ENCODE measurements around the gene KRR1. TPM values are rescaled to one million over a fixed set of nuclear protein-coding genes. Genes with fewer than 3 reads are reported as not detected.
A peak's percentile ranks its signal among the peaks of the same experiment; 100 is the strongest.

Gene KRR1
- total and polyA plus RNA-seq, 2 of the 13 experiments (the other 11 are each of a cell fraction or from before 2014, with no cell fraction given): 19.3 to 103 TPM

DNA sequence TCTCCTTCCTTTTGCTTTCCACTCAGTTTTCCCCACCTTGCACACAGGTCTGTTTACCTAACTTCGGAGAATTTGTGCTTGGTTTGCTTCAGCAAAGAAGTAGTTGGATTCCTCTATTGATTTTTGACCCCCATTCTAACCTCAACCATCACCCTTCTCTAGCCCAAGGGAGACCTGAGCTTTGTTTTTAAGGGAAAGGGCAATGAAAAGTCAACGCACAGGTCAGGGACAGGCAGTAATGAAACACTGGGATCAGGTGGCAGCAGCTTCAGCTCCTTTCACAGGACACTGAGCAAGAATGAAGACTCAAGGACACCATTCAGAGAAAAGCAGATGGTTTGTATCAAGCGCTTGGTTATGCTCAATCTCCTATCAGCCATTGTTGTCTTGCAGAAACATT is 46.9 kb upstream of the KRR1 start:
- ChIA-PET CTCF (ENCODE audit: low intra/inter-chr PET ratio, low total read pairs) (no interaction called here), POLR2A (interaction anchor here (0.9 to 1.8 kb wide), 5 partner anchors 10 to 473 kb away, joined by 3 to 16 read pairs (median 4); partner anchors contain the start of gene PHLDA1)
- BruUV-seq (replicated peaks): no TSS peak
- Histone ChIP-seq H3K9ac (ENCODE audit: insufficient read depth, low read depth, low read length) (no peak overlapping the region), H3K79me2 (ENCODE audit: insufficient read depth, low read length) (no peaks in the 10 kb centered on the region), H2AFZ (ENCODE audit: low read length) (no peak overlapping the region), H3K4me1 (ENCODE audit: insufficient read depth, low read length) (peaks cover 68% of the 10 kb centered on the region), H3K27me3 (ENCODE audit: control insufficient read depth in 1 of 2, insufficient read depth in 2 of 2, low read length in 2 of 2) (no peaks in the 10 kb centered on the region), H3K36me3 (replicated peaks in 1 of 2; ENCODE audit: control insufficient read depth in 1 of 2, insufficient read depth in 2 of 2, low read length in 2 of 2) (no peaks in the 10 kb centered on the region), H3K4me3 (replicated peaks in 1 of 3; ENCODE audit: insufficient read depth in 1 of 3, low read depth in 2 of 3, low read length in 3 of 3) (no peak overlapping the region; a peak in 1 of 6 replicates), H4K20me1 (ENCODE audit: insufficient read depth, low read length) (no peaks in the 10 kb centered on the region), H3K9me3 (ENCODE audit: low read length) (no peaks in the 10 kb centered on the region), H3K27ac (ENCODE audit: extremely low read length, insufficient read depth, low read length) (no peak overlapping the region), H3K4me2 (ENCODE audit: low read depth, low read length) (peak overlapping the region; percentile 44)
- WGBS (ENCODE audit: low lambda C conversion rate): 13% methylated on average over 3 of the region's 3 CpGs
- ATAC-seq: peak; percentile 80
- FAIRE-seq: peak; percentile 96
- intact Hi-C loops (cut with micrococcal nuclease; ENCODE audit: unreplicated experiment): loop anchor here (5.0 kb wide), 1 partner anchor 154 kb away; no protein-coding TSS in a partner anchor
- in situ Hi-C loops (cut with HindIII; ENCODE audit: extremely low pct_ligation_motif_present, low pct_unique_long_range_greater_than_20kb): no loop called here
- DNase-seq (ENCODE audit: low spot score): peak; percentile 69
- no peak for TF ChIP-seq TEAD2 (CRISPR knock-in tag; IDR thresholded peaks at IDR 0.05)
- no peak for TF ChIP-seq ZNF232 (CRISPR knock-in tag; IDR thresholded peaks at IDR 0.05; ENCODE audit: borderline replicate concordance)
- TF ChIP-seq, protein P1, sequence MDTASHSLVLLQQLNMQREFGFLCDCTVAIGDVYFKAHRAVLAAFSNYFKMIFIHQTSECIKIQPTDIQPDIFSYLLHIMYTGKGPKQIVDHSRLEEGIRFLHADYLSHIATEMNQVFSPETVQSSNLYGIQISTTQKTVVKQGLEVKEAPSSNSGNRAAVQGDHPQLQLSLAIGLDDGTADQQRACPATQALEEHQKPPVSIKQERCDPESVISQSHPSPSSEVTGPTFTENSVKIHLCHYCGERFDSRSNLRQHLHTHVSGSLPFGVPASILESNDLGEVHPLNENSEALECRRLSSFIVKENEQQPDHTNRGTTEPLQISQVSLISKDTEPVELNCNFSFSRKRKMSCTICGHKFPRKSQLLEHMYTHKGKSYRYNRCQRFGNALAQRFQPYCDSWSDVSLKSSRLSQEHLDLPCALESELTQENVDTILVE (CRISPR knock-in tag; IDR thresholded peaks at IDR 0.05): 0 out of 2 replicates have a peak, but pooled peaks have one; percentile 42
- no peak for TF ChIP-seq RBM39 (IDR thresholded peaks at IDR 0.05; ENCODE audit: low read depth, low read length, poor library complexity, severe bottlenecking)
- TF ChIP-seq MAZ (IDR thresholded peaks at IDR 0.05; ENCODE audit: borderline replicate concordance, low read depth, low read length): no peak
- TF ChIP-seq MAZ (CRISPR knock-in tag; IDR thresholded peaks at IDR 0.05; ENCODE audit: low read depth): no peak
- no peak for TF ChIP-seq NFKBIZ (CRISPR knock-in tag; IDR thresholded peaks at IDR 0.05)
- no peak for TF ChIP-seq ZNF660 (CRISPR knock-in tag; IDR thresholded peaks at IDR 0.05; ENCODE audit: borderline replicate concordance, low read depth)
- TF ChIP-seq ZNF564 (CRISPR knock-in tag; IDR thresholded peaks at IDR 0.05): 0 out of 2 replicates have a peak, but pooled peaks have one; percentile 53
- TF ChIP-seq, protein P2, sequence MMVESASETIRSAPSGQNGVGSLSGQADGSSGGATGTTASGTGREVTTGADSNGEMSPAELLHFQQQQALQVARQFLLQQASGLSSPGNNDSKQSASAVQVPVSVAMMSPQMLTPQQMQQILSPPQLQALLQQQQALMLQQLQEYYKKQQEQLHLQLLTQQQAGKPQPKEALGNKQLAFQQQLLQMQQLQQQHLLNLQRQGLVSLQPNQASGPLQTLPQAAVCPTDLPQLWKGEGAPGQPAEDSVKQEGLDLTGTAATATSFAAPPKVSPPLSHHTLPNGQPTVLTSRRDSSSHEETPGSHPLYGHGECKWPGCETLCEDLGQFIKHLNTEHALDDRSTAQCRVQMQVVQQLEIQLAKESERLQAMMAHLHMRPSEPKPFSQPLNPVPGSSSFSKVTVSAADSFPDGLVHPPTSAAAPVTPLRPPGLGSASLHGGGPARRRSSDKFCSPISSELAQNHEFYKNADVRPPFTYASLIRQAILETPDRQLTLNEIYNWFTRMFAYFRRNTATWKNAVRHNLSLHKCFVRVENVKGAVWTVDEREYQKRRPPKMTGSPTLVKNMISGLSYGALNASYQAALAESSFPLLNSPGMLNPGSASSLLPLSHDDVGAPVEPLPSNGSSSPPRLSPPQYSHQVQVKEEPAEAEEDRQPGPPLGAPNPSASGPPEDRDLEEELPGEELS (CRISPR knock-in tag; IDR thresholded peaks at IDR 0.05): peak; percentile 79
- 0 out of 2 replicates have a peak, but pooled peaks have one; percentile 21 for TF ChIP-seq THAP11 (CRISPR knock-in tag; IDR thresholded peaks at IDR 0.05)
- no peak for TF ChIP-seq IRX3 (CRISPR knock-in tag; IDR thresholded peaks at IDR 0.05; ENCODE audit: borderline replicate concordance, low read depth)
- TF ChIP-seq, protein P3, sequence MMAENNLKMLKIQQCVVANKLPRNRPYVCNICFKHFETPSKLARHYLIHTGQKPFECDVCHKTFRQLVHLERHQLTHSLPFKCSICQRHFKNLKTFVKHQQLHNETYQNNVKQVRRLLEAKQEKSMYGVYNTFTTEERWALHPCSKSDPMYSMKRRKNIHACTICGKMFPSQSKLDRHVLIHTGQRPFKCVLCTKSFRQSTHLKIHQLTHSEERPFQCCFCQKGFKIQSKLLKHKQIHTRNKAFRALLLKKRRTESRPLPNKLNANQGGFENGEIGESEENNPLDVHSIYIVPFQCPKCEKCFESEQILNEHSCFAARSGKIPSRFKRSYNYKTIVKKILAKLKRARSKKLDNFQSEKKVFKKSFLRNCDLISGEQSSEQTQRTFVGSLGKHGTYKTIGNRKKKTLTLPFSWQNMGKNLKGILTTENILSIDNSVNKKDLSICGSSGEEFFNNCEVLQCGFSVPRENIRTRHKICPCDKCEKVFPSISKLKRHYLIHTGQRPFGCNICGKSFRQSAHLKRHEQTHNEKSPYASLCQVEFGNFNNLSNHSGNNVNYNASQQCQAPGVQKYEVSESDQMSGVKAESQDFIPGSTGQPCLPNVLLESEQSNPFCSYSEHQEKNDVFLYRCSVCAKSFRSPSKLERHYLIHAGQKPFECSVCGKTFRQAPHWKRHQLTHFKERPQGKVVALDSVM (CRISPR knock-in tag; IDR thresholded peaks at IDR 0.05): no peak
- TF ChIP-seq, protein P4, sequence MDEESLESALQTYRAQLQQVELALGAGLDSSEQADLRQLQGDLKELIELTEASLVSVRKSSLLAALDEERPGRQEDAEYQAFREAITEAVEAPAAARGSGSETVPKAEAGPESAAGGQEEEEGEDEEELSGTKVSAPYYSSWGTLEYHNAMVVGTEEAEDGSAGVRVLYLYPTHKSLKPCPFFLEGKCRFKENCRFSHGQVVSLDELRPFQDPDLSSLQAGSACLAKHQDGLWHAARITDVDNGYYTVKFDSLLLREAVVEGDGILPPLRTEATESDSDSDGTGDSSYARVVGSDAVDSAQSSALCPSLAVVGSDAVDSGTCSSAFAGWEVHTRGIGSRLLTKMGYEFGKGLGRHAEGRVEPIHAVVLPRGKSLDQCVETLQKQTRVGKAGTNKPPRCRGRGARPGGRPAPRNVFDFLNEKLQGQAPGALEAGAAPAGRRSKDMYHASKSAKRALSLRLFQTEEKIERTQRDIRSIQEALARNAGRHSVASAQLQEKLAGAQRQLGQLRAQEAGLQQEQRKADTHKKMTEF (CRISPR knock-in tag; IDR thresholded peaks at IDR 0.05): peak; percentile 36; the same call in 1 of the 2 replicates
